Mesothelial cell of epicardium (in vitro differentiated cells): ENCODE results near the gene GRIA4. TPM values are rescaled to one million over a fixed set of nuclear protein-coding genes. Genes with fewer than 3 reads are reported as not detected.

Experiments used
- DNase-seq, 2 experiments: peaks; one replicate each; pipeline ENCODE4 v3.0.0; 2021; ENCODE audit warnings: low spot score in 2 of 2; ENCODE audit not compliant: unreplicated experiment in 2 of 2
- H3K27ac Mint-ChIP-seq: 2 replicates; pipeline ENCODE4 v1.8.0; 2021; ENCODE audit warnings: mixed read lengths
- H3K27me3 Mint-ChIP-seq: 2 replicates; pipeline ENCODE4 v1.8.0; 2021; ENCODE audit warnings: low read depth, mixed read lengths
- H3K36me3 Mint-ChIP-seq: 2 replicates; pipeline ENCODE4 v1.8.0; 2021; ENCODE audit warnings: mixed read lengths
- H3K4me1 Mint-ChIP-seq: 2 replicates; pipeline ENCODE4 v1.8.0; 2021; ENCODE audit warnings: mixed read lengths
- H3K4me3 Mint-ChIP-seq: 2 replicates; pipeline ENCODE4 v1.8.0; 2021; ENCODE audit warnings: mild to moderate bottlenecking, moderate library complexity, mixed read lengths
- H3K9me3 Mint-ChIP-seq: 2 replicates; pipeline ENCODE4 v1.8.0; 2021; ENCODE audit warnings: mixed read lengths
- total RNA-seq: library from RNA; stranded (reverse); gene quantifications from 3 replicates; pipeline ENCODE4 v1.2.1, GENCODE V29; 2021
- TF ChIP-seq, protein P1 (sequence below): fragments of 200-600 bp; sonication (generic); IDR thresholded peaks from one replicate; pipeline ENCODE4 v1.5.0; 2021; ENCODE audit warnings: antibody characterized with exemption; ENCODE audit not compliant: unreplicated experiment

GRIA4 gene
- total RNA-seq, 1 donor from 2014 or later, result 156 TPM

DNA sequence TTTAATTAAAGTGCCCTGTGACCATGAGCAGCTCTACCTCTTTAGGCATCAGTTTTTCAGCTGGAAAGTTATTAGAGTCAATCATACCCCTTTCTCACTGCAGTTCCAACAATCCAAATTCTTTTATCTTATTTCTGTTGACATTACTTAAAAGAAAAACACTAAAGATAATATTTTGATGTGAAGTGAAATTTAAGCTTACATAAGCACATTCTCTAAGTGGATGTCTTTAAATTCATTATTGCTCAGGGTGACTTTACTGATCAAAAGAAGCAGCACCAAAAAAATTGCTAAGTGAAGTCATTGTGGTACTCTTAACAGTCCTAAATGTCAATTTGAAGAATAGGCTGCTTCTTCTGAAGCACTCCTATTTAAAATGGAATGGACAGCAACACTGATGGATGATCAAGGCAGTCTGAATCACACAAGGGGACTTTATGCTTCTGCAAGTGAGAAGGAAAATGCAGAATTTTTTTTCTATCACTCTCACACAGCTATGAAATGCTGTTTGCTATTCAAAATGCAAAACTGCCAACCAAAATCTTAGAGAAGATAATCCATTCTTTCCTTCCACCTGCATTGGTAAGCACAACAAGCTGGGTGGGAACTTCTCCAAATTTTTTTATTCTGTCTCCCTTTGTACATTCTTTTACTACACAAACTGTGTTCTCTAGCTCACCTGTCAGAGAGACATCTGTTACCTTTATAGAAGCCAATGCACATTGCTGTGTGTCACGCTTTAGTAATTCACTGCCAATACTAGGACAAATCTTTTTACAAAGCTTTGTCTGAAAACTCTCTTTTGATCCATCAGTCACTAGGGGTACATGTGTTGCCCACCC lies 179.9 kb downstream of the GRIA4 start:
- TF ChIP-seq, protein P1, sequence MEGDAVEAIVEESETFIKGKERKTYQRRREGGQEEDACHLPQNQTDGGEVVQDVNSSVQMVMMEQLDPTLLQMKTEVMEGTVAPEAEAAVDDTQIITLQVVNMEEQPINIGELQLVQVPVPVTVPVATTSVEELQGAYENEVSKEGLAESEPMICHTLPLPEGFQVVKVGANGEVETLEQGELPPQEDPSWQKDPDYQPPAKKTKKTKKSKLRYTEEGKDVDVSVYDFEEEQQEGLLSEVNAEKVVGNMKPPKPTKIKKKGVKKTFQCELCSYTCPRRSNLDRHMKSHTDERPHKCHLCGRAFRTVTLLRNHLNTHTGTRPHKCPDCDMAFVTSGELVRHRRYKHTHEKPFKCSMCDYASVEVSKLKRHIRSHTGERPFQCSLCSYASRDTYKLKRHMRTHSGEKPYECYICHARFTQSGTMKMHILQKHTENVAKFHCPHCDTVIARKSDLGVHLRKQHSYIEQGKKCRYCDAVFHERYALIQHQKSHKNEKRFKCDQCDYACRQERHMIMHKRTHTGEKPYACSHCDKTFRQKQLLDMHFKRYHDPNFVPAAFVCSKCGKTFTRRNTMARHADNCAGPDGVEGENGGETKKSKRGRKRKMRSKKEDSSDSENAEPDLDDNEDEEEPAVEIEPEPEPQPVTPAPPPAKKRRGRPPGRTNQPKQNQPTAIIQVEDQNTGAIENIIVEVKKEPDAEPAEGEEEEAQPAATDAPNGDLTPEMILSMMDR, result no peak
- H3K4me1 Mint-ChIP-seq, result peaks cover 19% of the 10 kb centered on the region
- DNase-seq, result no peak
- peak overlapping the region; percentile 12 for H3K27ac Mint-ChIP-seq
- peaks cover 10% of the 10 kb centered on the region for H3K36me3 Mint-ChIP-seq
- H3K27me3 Mint-ChIP-seq, result no peaks in the 10 kb centered on the region
- H3K9me3 Mint-ChIP-seq, result peaks cover 12% of the 10 kb centered on the region
- H3K4me3 Mint-ChIP-seq, result no peak overlapping the region

DNA sequence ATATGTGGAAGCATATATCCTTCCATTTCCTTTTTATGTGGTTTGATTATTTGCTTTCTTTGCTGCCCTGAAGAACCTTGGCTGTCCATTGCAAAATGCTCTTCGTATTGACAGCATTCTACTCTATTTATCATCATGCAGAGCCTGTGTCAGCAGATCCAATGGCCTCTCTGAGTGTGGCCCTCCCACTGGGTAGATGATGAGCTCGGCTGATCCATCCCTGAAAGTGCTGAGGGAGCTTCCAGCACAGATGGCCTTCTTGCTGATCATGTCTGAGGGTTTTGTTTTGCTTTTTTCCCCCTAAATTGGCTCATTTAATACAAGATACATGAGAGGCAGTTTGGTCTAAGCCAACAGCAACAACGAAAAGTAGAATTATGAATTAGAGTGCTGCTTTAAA lies 181.0 kb downstream of the GRIA4 start:
- Mint-ChIP-seq H3K36me3 (peaks cover 10% of the 10 kb centered on the region), H3K27ac (no peak overlapping the region), H3K27me3 (no peaks in the 10 kb centered on the region), H3K4me1 (peaks cover 19% of the 10 kb centered on the region), H3K4me3 (no peak overlapping the region), H3K9me3 (peaks cover 12% of the 10 kb centered on the region)
- DNase-seq, result no peak
- TF ChIP-seq, protein P1, result no peak

DNA sequence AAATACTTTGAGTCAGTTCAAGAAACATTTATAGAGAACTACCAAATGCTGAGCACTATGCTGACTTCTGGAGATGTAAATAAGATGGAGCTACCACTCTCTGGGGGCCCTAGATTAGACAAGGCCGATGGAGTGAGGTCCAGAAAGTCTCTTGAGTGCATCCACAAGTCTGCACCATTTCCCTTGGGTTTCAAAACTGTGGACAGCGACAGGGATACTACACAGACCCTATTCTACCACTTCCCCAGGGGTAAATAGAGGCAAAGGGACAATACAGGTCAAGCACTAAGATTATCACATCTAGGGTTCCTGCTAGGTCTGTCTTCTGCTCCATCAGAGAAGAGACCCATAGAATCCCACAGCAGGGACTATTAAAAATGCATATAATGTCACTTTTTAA lies 183.2 kb downstream of the GRIA4 start:
- H3K27me3 Mint-ChIP-seq, result no peaks in the 10 kb centered on the region

DNA sequence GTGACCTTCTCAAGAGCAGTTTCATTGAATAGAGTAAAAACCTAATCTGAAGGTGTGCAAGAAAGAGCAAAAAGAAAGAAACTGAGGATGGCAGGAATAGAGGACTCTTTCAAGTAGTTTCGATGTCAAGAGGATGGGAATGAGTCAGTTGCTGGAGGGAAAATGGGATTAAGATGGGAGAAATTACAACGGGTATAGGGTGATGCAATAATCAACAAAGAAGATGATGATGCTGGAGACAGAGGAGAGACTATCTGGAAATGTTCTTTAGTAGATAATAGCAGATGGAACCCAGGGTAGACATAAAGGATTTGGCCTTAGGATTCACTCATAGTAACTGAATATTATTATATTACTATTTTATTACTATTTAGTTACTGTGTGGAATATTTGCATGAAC lies 189.4 kb downstream of the GRIA4 start:
- no peak overlapping the region for H3K27ac Mint-ChIP-seq
- TF ChIP-seq, protein P1, result no peak
- no peak for DNase-seq
- H3K9me3 Mint-ChIP-seq, result no peaks in the 10 kb centered on the region
- H3K27me3 Mint-ChIP-seq, result no peaks in the 10 kb centered on the region
- H3K4me1 Mint-ChIP-seq, result no peaks in the 10 kb centered on the region
- no peaks in the 10 kb centered on the region for H3K36me3 Mint-ChIP-seq
- no peak overlapping the region for H3K4me3 Mint-ChIP-seq

More for the DNA sequence above, 183.2 kb downstream of the GRIA4 start:
- H3K4me1 Mint-ChIP-seq, result peaks cover 19% of the 10 kb centered on the region
- no peak overlapping the region for H3K4me3 Mint-ChIP-seq
- no peak for DNase-seq
- TF ChIP-seq, protein P1, result no peak
- no peak overlapping the region for H3K27ac Mint-ChIP-seq
- peaks cover 12% of the 10 kb centered on the region for H3K9me3 Mint-ChIP-seq
- H3K36me3 Mint-ChIP-seq, result peaks cover 6% of the 10 kb centered on the region

DNA sequence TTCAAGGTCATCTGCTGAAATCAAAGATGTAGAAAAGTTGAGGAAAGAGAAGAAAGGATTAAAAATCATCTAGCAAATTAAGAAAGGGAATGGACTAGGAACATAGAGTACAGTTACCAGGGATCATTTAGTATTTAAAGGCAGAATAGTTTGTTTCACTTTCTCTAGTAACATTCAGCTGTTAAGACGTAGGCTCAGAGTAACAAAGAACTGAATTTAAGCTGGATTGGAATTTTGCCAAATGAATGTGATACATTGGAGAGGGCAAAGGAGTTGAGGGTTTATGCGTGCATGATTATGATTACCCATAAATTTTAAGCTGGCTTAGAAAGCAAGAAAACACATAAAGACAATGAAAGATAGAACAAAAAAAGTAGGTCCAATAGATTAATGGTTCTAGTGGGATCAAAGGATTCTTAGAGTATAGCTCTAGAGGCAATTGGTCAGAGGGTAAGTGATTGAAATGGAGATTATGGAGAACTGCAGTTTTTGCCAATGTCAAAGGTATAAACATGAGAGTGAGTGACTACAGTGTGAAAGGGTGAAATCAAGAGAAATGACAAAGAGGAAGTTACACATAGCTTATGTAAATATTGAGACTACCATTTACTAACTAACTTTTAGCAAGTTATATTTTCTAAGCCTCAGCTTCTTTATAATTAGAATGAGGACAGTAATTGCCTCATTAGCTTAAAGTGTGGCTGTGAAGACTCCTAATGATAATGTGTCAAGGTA lies 190.0 kb downstream of the GRIA4 start:
- Mint-ChIP-seq H3K36me3 (no peaks in the 10 kb centered on the region), H3K27me3 (no peaks in the 10 kb centered on the region), H3K27ac (no peak overlapping the region), H3K4me3 (no peak overlapping the region), H3K4me1 (no peaks in the 10 kb centered on the region), H3K9me3 (no peaks in the 10 kb centered on the region)
- TF ChIP-seq, protein P1, result no peak
- DNase-seq, result no peak
